ENCODE data around the gene OR2T2. TPM values are rescaled to one million over a fixed set of nuclear protein-coding genes. Genes with fewer than 3 reads are reported as not detected.
"Not testable (repeated sequence)": the region's sequence is repeated elsewhere in the genome, so short reads cannot be mapped to it uniquely, and the experiment has no call there.

The OR2T2 gene
- total RNA-seq (2013), result not detected
- polyA plus RNA-seq (not detected), polyA minus RNA-seq (not detected in 2 replicates), total RNA-seq (0 to 0.12 (median 0) reads per million in 11 experiments)

GRCh38 chr1:248445399-248445798 is at the start of gene OR2T2:
Gene OR2T2 (plus strand): TSS chr1:248445637. CDS start chr1:248452798, 7,161 bp downstream.
- intact Hi-C loops (cut with micrococcal nuclease), result not testable (repeated sequence)

GRCh38 chr1:248402748-248403147 is 42.7 kb upstream of the OR2T2 start, which contains the start of gene OR2T1:
Gene OR2T1 (plus strand): TSS chr1:248403048. CDS start chr1:248406148, 3,100 bp downstream.
- no peaks in the 10 kb centered on the region for H3K27me3 Mint-ChIP-seq (ENCODE audit: low read depth in 3 of 3)
- no CpG with 5 or more reads among the region's 3 CpGs for WGBS (ENCODE audit: insufficient coverage)
- no peak for DNase-seq
- no peaks in the 10 kb centered on the region for H3K4me1 Mint-ChIP-seq
- no peak within 1 kb of the TSS for H3K27ac Mint-ChIP-seq
- H3K9ac ChIP-seq (ENCODE audit: insufficient read depth, low read length, poor library complexity, severe bottlenecking), result no peak within 1 kb of the TSS
- H3K79me2 ChIP-seq (ENCODE audit: insufficient read depth, low read length), result no peaks in the 10 kb centered on the region
- H2AFZ ChIP-seq (ENCODE audit: insufficient read depth, low read depth, low read length, poor library complexity, severe bottlenecking), result no peak within 1 kb of the TSS
- H3K9me3 ChIP-seq (replicated peaks in 1 of 2; ENCODE audit: control insufficient read depth in 1 of 2, insufficient read depth in 1 of 2, low read length in 2 of 2), result peaks cover 5 to 9% of the 10 kb centered on the region in 2 donors
- no peak within 1 kb of the TSS for H3K4me3 ChIP-seq (replicated peaks in 1 of 3; ENCODE audit: low read depth in 2 of 3, low read length in 3 of 3)
- no peaks in the 10 kb centered on the region for H3K36me3 ChIP-seq (replicated peaks in 1 of 2; ENCODE audit: control insufficient read depth in 1 of 2, insufficient read depth in 2 of 2, low read length in 2 of 2)
- TF ChIP-seq CTCF (IDR thresholded peaks at IDR 0.05), result no peak
- H3K9me3 Mint-ChIP-seq, result peaks cover 2 to 6% (median 2%) of the 10 kb centered on the region in 7 donors
- no peak within 1 kb of the TSS for H3K27ac ChIP-seq (ENCODE audit: low read depth in 1 of 2, low read length in 2 of 2)
- H3K36me3 Mint-ChIP-seq, result no peaks in the 10 kb centered on the region
- intact Hi-C loops (cut with micrococcal nuclease), result no loop called here
- no peak within 1 kb of the TSS for H3K4me2 ChIP-seq (replicated peaks; ENCODE audit: extremely low read depth, low read length, poor library complexity, severe bottlenecking)
- H3K4me1 ChIP-seq (ENCODE audit: control insufficient read depth in 1 of 2, insufficient read depth in 2 of 2, low read length in 2 of 2), result no peaks in the 10 kb centered on the region
- H4K20me1 ChIP-seq (ENCODE audit: insufficient read depth, low read length), result no peaks in the 10 kb centered on the region
- no peaks in the 10 kb centered on the region for H3K27me3 ChIP-seq (ENCODE audit: control insufficient read depth in 2 of 2, insufficient read depth in 2 of 2, low read length in 2 of 2)
- no peak within 1 kb of the TSS for H3K4me3 Mint-ChIP-seq

More at GRCh38 chr1:248445399-248445798, at the start of gene OR2T2:
- not testable (repeated sequence) for H3K27me3 Mint-ChIP-seq (ENCODE audit: low read depth in 3 of 3); H3K9me3 ChIP-seq (replicated peaks in 1 of 2; ENCODE audit: control insufficient read depth in 1 of 2, insufficient read depth in 1 of 2, low read length in 2 of 2); H3K4me2 ChIP-seq (replicated peaks; ENCODE audit: extremely low read depth, low read length, poor library complexity, severe bottlenecking); H3K4me1 Mint-ChIP-seq; H3K27ac ChIP-seq (ENCODE audit: low read depth in 1 of 2, low read length in 2 of 2); H3K27me3 ChIP-seq (ENCODE audit: control insufficient read depth in 2 of 2, insufficient read depth in 2 of 2, low read length in 2 of 2); H2AFZ ChIP-seq (ENCODE audit: insufficient read depth, low read depth, low read length, poor library complexity, severe bottlenecking); H4K20me1 ChIP-seq (ENCODE audit: insufficient read depth, low read length); H3K36me3 ChIP-seq (replicated peaks in 1 of 2; ENCODE audit: control insufficient read depth in 1 of 2, insufficient read depth in 2 of 2, low read length in 2 of 2); H3K9me3 Mint-ChIP-seq; H3K4me3 ChIP-seq (replicated peaks in 1 of 3; ENCODE audit: low read depth in 2 of 3, low read length in 3 of 3); H3K4me1 ChIP-seq (ENCODE audit: control insufficient read depth in 1 of 2, insufficient read depth in 2 of 2, low read length in 2 of 2); H3K79me2 ChIP-seq (ENCODE audit: insufficient read depth, low read length); H3K4me3 Mint-ChIP-seq; H3K9ac ChIP-seq (ENCODE audit: insufficient read depth, low read length, poor library complexity, severe bottlenecking); DNase-seq; H3K36me3 Mint-ChIP-seq
- H3K27ac Mint-ChIP-seq, result peak within 1 kb of the TSS in 1 of 7 donors; percentile 10
- no CpG with 5 or more reads among the region's 2 CpGs for WGBS (ENCODE audit: insufficient coverage)
